ENCODE results near the gene CEP250.

The CEP250 gene

DNA sequence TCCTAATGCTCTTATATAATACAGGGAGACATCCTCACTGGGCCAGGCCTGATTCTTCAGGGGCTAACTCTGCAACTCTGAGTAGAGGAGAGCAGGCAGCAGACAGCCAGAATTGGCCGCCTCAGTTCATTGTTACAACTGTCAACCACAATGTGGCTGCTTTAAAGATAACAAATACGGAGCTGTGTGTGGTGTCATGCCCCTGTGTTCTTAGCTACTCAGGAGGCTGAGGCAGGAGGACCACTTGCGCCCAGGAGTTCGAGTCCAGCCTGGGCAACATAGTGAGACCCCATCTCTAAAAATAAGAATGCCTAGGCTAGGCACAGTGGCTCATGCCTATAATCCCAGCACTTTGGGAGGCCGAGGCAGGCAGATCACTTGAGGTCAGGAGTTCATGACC, 34.3 kb downstream of the CEP250 start:
- TF ChIP-seq CTCF (IDR thresholded peaks at IDR 0.05): no peak

- no peak for TF ChIP-seq CTCF (IDR thresholded peaks at IDR 0.05)
Observed at GRCh38 chr20:35490736-35491181, 35.4 kb downstream of the CEP250 start.

DNA sequence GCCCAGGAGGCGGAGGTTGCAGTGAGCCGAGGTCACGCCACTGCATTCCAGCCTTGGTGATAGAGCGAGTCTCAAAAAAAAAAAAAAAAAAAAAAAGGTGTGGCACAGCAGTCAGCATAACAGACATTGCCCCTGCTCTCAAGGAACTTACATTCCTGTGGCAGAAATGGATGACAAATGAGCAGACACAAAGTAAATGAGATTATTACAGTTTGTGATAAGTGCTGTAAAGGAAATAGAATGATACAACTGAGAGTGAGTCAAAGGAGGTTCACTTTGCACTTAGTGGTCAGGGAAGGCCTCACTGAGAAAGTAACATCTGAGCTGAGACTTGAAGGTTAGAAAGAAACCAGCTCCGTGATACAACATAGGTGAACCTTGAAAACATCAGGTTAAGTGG, 36.4 kb downstream of the CEP250 start:
- no peak for TF ChIP-seq CTCF (IDR thresholded peaks at IDR 0.05)

DNA sequence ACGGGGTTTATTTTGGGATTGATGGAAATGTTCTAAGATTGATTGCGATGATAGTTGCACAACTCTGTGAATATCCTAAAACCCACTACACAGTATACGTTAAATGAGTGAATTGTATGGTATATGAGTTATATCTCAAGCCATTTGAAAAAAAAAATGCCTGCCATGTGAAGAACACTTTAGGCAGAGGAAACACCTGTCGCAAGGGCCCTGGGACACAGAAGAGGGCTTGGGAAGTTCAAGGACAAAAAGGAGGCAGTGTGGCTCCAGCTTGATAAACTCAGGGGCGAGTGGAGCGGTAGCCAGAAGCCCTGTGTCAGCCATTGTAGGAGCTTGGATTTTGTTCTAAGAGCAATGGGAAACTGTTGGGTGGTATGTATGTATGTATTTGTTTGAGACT, 37.0 kb downstream of the CEP250 start:
- no peak for TF ChIP-seq CTCF (IDR thresholded peaks at IDR 0.05)

DNA sequence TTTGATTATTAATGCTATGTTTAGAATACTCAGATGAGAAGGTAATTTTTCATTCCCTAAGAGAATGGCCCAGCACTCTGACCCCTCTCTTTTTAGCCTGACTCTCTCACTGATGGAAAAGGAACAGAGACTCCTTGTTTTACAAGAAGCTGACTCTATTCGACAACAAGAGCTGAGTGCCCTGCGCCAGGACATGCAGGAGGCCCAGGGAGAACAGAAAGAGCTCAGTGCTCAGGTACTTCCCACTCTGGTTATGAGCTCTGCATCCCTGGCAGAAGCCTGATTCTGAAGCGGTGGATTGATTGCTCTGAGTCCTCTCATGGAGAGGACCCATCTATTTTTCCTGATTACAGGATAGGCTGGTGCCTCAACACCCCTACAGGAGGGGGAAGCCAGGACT, 41.1 kb downstream of the CEP250 start:
- TF ChIP-seq CTCF (IDR thresholded peaks at IDR 0.05): no peak

- TF ChIP-seq CTCF (IDR thresholded peaks at IDR 0.05): no peak
Observed at GRCh38 chr20:35497320-35497719, 41.9 kb downstream of the CEP250 start.

DNA sequence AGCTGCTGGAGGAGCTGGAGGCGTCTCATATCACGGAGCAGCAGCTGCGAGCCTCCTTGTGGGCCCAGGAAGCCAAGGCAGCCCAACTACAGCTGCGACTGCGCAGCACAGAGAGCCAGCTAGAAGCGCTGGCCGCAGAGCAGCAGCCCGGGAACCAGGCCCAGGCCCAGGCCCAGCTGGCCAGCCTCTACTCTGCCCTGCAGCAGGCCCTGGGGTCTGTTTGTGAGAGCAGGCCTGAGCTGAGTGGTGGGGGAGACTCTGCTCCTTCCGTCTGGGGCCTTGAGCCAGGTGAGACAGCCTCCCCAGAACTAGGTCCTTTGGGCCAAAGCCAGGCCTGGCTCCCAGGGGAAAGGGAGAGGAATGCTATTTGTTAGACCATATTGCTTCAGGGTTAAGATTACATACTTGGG, 42.4 kb downstream of the CEP250 start:
- no peak for TF ChIP-seq CTCF (IDR thresholded peaks at IDR 0.05)

DNA sequence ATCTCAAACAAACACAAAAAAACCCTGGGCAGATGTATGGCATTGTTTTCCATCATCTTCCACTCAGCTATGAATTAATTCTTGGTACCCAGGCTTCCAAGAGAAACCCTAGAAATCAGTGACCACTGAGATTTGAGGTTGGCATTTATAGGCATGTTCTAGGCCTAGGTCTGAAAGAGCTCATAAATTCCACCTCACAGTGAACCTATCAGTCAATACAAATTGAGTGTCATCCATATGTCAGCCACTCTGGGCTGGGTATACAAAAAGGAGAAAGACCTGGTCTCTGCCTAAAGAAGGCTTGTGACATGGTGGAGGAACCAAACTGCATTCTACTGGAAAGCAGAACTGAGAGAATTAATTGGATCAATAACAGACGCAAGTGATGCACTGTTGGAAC, 43.9 kb downstream of the CEP250 start:
- TF ChIP-seq CTCF (IDR thresholded peaks at IDR 0.05): no peak
